ENCODE results near the gene CPNE6. TPM values are rescaled to one million over a fixed set of nuclear protein-coding genes. Genes with fewer than 3 reads are reported as not detected.

CPNE6 gene
- polyA plus RNA-seq, 1 of the 3 experiments (the other 2 are of a cell fraction) = not detected

GRCh38 chr14:24067133-24068082 is 4.0 kb upstream of the CPNE6 start:
- no peak overlapping the region for H3K27ac ChIP-seq (ENCODE audit: low read depth in 2 of 2, low read length in 1 of 2)
- 78% methylated on average over 12 of the region's 12 CpGs for WGBS (ENCODE audit: low lambda C conversion rate)
- no peaks in the 10 kb centered on the region for H4K20me1 ChIP-seq (ENCODE audit: insufficient read depth)
- H3K79me2 ChIP-seq (ENCODE audit: insufficient read depth) = no peaks in the 10 kb centered on the region
- no peaks in the 10 kb centered on the region for H3K36me3 ChIP-seq (replicated peaks in 1 of 2; ENCODE audit: control insufficient read depth in 1 of 2, insufficient read depth in 2 of 2, low read length in 1 of 2)
- TF ChIP-seq RCOR1 (IDR thresholded peaks at IDR 0.05; ENCODE audit: low read length) = no peak
- TF ChIP-seq PBX3 (IDR thresholded peaks at IDR 0.05) = no peak
- TF ChIP-seq MEF2A (IDR thresholded peaks at IDR 0.05; ENCODE audit: borderline replicate concordance, low read depth) = no peak
- no peak for TF ChIP-seq MAX (IDR thresholded peaks at IDR 0.05; ENCODE audit: low read depth)
- no peak for TF ChIP-seq FOXJ3 (CRISPR knock-in tag; IDR thresholded peaks at IDR 0.05)
- TF ChIP-seq TEAD4 (IDR thresholded peaks at IDR 0.05; ENCODE audit: borderline replicate concordance, insufficient read depth) = no peak
- TF ChIP-seq, protein P1, sequence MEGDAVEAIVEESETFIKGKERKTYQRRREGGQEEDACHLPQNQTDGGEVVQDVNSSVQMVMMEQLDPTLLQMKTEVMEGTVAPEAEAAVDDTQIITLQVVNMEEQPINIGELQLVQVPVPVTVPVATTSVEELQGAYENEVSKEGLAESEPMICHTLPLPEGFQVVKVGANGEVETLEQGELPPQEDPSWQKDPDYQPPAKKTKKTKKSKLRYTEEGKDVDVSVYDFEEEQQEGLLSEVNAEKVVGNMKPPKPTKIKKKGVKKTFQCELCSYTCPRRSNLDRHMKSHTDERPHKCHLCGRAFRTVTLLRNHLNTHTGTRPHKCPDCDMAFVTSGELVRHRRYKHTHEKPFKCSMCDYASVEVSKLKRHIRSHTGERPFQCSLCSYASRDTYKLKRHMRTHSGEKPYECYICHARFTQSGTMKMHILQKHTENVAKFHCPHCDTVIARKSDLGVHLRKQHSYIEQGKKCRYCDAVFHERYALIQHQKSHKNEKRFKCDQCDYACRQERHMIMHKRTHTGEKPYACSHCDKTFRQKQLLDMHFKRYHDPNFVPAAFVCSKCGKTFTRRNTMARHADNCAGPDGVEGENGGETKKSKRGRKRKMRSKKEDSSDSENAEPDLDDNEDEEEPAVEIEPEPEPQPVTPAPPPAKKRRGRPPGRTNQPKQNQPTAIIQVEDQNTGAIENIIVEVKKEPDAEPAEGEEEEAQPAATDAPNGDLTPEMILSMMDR (IDR thresholded peaks at IDR 0.05) = no peak
- no peak for TF ChIP-seq RFX5 (IDR thresholded peaks at IDR 0.05; ENCODE audit: low read length)
- no peak for TF ChIP-seq RAD21 (IDR thresholded peaks at IDR 0.05; ENCODE audit: low read length)
- TF ChIP-seq POLR2AphosphoS5 (IDR thresholded peaks at IDR 0.05; ENCODE audit: low read depth, low read length) = no peak
- TF ChIP-seq EP300 (IDR thresholded peaks at IDR 0.05; ENCODE audit: borderline replicate concordance in 1 of 2, low read depth in 1 of 2, low read length in 1 of 2) = no peak
- TF ChIP-seq, protein P2, sequence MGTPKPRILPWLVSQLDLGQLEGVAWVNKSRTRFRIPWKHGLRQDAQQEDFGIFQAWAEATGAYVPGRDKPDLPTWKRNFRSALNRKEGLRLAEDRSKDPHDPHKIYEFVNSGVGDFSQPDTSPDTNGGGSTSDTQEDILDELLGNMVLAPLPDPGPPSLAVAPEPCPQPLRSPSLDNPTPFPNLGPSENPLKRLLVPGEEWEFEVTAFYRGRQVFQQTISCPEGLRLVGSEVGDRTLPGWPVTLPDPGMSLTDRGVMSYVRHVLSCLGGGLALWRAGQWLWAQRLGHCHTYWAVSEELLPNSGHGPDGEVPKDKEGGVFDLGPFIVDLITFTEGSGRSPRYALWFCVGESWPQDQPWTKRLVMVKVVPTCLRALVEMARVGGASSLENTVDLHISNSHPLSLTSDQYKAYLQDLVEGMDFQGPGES (IDR thresholded peaks at IDR 0.05; ENCODE audit: low read depth, low read length) = no peak
- TF ChIP-seq CHD2 (IDR thresholded peaks at IDR 0.05; ENCODE audit: low read length, partially characterized antibody) = no peak
- no peak for TF ChIP-seq MXI1 (IDR thresholded peaks at IDR 0.05; ENCODE audit: low read depth, low read length)
- TF ChIP-seq REST (IDR thresholded peaks at IDR 0.05; ENCODE audit: low read depth, low read length) = no peak
- DNase-seq = peak; percentile 21
- no peaks in the 10 kb centered on the region for H3K9me3 ChIP-seq
- no peak overlapping the region for H3K4me2 ChIP-seq
- H3K4me3 ChIP-seq (ENCODE audit: low read depth in 2 of 2, low read length in 1 of 2) = no peak overlapping the region
- ChIA-PET POLR2A (interaction anchor here (0.7 kb wide), 2 partner anchors 13 to 15 kb away, joined by 3 read pairs; no protein-coding TSS in a partner anchor), CTCF (interaction anchor here (1.3 to 42.8 kb wide), 5 partner anchors 8 to 94 kb away, joined by 3 to 1159 read pairs (median 9); partner anchors contain the start of genes IRF9 and PCK2)
- H3K4me1 ChIP-seq (ENCODE audit: control insufficient read depth in 1 of 2, insufficient read depth in 2 of 2, low read depth in 1 of 2, low read length in 1 of 2) = no peaks in the 10 kb centered on the region; a peak in 1 of 4 replicates
- no peaks in the 10 kb centered on the region for H3F3A ChIP-seq (replicated peaks; ENCODE audit: insufficient read depth)
- H3K9me2 ChIP-seq = no peaks in the 10 kb centered on the region
- no peak overlapping the region for H2AFZ ChIP-seq (ENCODE audit: low read depth)
- H3K27me3 ChIP-seq (ENCODE audit: insufficient read depth) = no peaks in the 10 kb centered on the region; the same call in 1 of the 2 replicates
- no peak overlapping the region for H3K9ac ChIP-seq

Measured in SK-N-SH (cell line).